NCI-H187 treated with DMSO at 0.1 percent for 48 hours (cell line): ENCODE measurements around the gene LDLRAD3.
A peak's percentile ranks its signal among the peaks of the same experiment; 100 is the strongest.

ENCODE experiments used
- DNase-seq: peaks from one replicate; lab custom pipeline; 2025; lab: John Stamatoyannopoulos, UW

Gene LDLRAD3

DNA sequence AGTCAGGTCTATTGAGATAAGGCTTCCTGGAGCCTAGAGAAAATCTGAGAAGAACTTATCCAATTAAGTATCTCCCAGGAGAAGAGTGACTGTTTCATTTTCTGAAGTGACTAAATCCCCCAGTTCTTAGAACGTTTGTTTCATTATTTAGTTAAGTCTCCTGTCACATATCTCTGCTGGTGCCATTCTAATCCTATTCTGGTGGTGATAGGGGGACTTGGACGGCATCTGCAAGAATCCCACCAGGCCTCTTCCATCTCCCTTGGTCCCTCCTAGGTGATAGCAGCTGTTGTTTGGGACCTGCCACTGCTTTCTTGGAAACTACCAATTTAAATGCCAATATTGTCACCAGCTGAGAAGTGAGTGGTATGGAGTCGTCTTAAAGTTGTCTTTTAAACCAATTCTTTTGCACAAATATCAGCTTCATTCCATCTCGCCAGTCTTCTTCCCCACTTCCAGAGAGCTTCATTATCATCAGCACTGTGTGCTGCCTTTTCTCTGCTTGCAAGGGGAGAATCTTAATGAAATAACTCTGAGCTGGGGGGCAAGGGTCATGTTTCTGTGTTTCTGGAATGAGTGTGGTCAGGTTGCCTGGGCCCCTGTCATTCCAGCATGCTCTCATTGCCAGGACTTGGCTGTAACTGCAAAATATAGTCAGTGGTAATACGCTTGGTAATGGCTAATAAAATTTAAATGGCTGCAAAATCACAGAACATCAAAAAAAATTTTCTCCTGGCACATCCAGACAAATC is 104.8 kb downstream of the LDLRAD3 start:
- no peak for DNase-seq

DNA sequence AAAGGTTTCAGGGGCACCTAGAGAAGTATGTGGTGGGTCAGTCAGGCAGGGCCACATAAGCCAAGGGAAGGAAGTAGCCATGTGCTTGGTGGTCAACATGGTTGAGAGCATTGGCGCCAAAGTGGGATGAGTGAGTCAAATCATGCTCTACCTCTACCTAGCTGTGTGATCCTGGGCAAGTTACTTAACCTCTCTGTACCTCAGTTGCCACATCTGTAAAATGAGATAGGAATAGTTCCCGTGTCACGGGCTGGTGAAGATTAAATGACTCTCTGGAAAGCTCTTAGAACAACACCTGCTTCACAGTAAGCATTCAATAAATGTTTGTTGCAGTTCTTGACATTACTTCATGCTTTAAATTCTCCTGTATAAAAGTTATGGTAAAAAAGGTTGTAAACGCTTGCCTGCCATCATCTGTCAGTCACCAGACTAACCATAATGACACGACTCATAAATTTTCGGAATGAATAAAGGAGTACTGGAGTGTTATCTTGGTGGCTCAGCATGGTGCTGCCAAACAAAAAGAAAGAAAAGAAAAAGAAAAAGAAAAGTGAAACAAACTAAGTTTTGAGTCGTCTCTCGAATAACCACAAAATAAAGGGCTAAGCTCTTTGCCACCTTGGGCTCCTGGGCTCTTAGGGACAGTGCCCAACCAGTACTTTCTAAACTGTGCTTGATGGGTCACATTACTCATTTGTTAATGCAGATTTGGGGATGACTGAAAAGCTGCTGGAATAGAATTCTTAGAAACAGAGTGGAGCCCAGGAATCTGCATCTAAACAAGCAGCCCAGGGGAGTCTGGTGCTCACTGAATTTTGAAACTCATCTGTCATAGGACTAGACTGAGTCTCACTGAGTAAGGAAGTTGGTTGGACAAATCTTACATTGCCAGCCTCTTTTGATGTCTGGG is 107.6 kb downstream of the LDLRAD3 start:
- DNase-seq = peak; percentile 45

- no peak for DNase-seq
Measured at GRCh38 chr11:36053281-36053680, 109.4 kb downstream of the LDLRAD3 start.

DNA sequence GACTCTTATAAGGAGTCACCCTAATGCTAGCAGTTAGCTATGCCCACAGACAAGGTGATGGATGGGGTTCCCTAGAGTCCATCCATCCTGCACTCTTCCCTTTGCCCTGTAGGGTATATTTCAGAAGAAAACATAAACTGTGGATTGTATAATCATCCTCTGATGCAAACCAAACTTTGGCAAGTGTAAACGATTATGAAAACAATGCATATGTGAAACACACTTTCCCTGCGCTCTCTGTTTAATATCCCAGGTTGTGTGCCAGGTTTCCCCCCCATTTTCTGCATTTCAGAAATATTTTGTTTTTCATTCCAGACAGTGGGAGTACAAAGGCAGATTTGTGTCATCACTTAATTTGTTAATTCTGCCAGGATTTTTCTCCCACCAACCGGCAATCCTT is 110.0 kb downstream of the LDLRAD3 start:
- no peak for DNase-seq

DNA sequence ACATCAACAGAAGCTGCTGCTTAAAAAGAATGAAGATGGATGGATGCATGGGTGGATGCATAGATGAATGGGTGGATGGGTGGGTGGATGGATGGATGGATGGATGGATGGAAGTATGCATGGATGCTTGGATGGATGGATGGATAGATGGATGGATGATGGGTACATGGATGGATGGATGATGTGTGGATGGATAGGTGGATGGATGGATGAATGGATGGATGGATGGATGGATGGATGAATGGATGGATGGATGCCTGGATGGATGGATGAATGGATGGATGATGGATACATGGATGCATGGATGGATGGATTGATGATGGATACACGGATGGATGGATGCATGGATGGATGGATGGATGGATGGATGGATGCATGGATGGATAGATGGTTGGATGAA is 110.8 kb downstream of the LDLRAD3 start:
- no peak for DNase-seq

DNA sequence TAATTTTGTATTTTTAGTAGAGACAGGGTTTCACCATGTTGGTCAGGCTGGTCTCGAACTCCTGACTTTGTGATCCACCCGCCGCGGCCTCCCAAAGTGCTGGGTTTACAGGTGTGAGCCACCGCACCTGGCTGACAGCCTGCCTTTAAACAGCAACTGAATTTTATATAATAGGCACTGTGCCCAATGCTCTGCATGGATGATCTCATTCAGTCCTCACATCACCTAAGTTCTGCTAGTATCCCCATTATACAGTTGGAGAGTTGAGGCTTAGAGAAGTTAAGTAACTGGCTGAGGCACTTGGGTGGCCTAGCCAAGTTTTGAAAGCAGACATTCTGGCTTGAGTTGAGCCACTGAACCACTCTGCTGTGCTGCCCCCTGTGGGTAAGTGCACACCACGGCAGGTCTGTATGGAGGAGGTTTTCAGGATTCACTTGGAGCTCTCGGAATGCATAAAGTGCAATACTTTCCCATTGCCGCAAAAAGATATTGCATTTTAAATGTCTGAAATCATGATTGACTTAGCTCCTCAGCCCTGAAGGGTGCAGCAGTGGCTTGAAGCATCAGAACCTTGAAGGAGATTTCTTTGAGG is 112.4 kb downstream of the LDLRAD3 start:
- DNase-seq = no peak

DNA sequence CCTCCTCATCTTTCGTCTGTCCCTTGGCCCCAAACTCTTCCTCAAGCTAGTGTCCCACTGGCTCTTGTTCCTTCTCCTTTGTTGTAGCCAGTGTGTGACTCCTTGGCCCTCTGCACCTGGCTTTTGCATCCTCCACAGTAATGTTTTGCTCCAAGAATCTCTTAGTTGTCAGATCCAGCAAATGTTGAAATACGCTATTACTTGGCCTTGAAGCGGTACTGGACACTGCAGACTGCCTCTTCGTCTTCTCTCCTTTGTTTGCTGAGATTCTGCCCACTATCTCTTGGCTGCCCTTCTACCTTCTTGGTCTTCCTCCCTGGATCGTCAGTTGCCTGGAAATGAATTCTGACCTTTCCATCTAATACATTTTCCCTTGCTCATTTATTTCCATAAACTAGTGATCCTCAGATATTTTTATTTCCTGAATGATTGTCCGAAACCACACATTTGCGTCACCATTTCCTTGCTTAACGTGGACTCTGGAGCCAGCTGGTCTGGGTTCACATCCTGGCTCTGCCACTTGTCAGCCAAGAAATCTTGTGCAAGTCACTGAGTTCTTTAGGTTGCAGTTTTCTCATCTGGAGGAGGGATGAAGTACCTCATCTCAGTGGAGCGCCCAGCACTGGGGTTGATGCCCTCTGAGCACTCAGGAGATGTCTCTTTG is 113.6 kb downstream of the LDLRAD3 start:
- DNase-seq = no peak

GRCh38 chr11:36059660-36060059 is 115.8 kb downstream of the LDLRAD3 start:
- no peak for DNase-seq

GRCh38 chr11:36060926-36061325 is 117.1 kb downstream of the LDLRAD3 start:
- DNase-seq = no peak

DNA sequence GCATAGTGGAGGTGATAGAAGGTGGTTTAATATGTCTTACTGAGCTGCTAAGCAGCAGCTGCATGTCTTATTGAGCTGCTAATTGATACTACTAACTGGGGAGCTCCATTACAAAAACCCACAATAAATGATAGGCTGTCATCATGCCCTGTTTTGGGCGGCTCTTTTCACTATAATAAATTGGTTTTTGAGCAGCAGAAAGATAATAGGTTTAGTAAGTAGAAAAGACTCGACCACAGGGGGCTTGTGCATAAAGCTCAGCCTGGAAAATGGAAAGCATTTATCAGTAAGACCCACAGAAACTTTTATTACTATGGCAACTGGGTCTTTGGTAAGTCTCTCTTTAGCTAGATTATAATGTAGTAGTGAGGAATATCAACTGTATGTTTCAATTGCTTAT is 117.6 kb downstream of the LDLRAD3 start:
- DNase-seq = no peak

- DNase-seq = no peak
Measured at GRCh38 chr11:36062796-36063365, 119.0 kb downstream of the LDLRAD3 start.

GRCh38 chr11:36065436-36065835 is 121.6 kb downstream of the LDLRAD3 start:
- DNase-seq = no peak

DNA sequence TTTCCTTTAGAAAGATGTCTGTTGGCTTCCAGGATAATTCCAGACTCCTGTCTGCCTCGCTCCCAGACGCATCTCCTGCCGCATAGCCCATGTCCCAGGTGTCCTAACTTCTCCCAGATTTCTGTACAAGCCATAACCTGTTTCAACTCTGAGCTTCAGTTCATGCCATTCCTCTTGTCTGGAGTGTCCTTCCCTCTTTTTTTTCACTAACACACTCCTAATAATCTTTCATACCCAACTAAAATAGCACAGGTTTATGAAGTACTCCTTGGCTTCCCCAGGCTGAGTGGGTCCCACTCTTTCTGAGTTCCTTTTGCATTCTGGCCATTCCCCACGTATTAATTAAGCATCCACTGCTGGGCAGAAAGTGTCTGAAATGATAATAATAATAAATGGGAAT is 123.0 kb downstream of the LDLRAD3 start:
- DNase-seq = no peak

DNA sequence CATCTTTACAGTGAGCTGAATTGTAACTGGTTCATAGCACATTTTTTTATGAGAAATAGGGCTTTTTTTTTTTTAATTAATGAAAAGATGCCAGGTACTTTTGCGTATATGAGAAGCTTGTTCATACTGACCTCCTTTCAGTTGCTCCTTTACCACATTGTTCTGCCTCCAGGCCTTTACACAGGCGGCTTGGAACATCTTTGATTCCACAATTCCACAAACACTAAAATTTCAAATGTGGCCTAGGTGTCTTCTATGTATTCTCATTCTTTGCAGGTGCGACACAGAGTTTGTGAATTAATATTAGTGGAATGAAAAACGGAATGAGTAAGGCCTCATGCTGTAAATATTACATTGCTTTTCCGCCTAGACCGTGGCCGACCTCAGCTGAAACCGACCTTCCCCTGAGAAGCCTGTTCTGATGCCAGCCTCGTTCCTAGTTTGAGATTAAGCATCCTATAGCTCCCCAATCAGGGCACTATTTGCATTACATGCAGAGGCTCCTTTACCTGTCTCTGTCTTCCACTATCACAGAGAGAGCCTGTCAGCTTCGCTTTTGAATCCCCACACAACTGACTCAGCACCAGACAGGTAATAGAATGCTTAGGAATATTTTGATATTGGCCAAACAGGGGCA is 125.8 kb downstream of the LDLRAD3 start:
- no peak for DNase-seq

- DNase-seq = no peak
Measured at GRCh38 chr11:36070213-36070953, 126.5 kb downstream of the LDLRAD3 start.

- no peak for DNase-seq
Measured at GRCh38 chr11:36070954-36071330, 127.1 kb downstream of the LDLRAD3 start.

- DNase-seq = no peak
Measured at GRCh38 chr11:36071917-36072500, 128.1 kb downstream of the LDLRAD3 start.

GRCh38 chr11:36073411-36074203 is 129.7 kb downstream of the LDLRAD3 start:
- DNase-seq = no peak

DNA sequence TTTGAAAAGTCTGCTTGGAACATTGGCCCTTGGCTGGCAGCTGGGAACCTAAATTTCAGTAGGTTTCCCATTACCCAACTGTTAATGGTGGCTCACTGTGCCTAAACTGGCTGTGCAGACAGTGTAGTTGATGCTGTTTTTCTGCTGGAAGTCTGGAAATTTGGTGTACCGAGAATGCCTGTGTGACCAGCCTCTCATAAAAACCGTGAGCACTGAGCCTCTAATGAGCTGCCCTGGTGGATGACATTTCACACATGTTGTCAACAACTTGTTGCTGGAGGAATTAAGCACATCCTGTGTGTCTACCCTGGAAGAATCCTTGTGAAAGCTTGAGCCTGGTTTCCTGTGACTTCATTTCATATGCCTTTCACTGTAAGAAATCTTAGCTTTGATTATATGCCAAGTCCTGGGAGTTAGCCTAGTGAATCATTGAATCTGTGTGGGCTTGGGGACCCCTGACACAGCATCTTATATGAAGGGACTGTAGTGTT is 131.1 kb downstream of the LDLRAD3 start:
- DNase-seq = no peak
